HUES48 (cell line): ENCODE measurements around the gene KHNYN.

Experiments used
- H3K27ac ChIP-seq: one replicate; pipeline ENCODE4 v1.7.0; 2013; ENCODE audit warnings: low read depth, low read length, inconsistent platforms
- H3K27me3 ChIP-seq: 2 replicates; pipeline ENCODE4 v1.6.1; 2013; ENCODE audit warnings: mild to moderate bottlenecking, low read length; ENCODE audit not compliant: control insufficient read depth, insufficient read depth
- H3K36me3 ChIP-seq: 2 replicates; pipeline ENCODE4 v1.6.1; 2013; ENCODE audit warnings: low read length; ENCODE audit not compliant: control insufficient read depth, insufficient read depth
- H3K4me1 ChIP-seq: 2 replicates; pipeline ENCODE4 v1.6.1; 2013; ENCODE audit warnings: mild to moderate bottlenecking, low read length; ENCODE audit not compliant: control insufficient read depth, insufficient read depth
- H3K4me3 ChIP-seq: 2 replicates; pipeline ENCODE4 v1.5.1; 2013; ENCODE audit warnings: mild to moderate bottlenecking, low read depth, low read length
- H3K9ac ChIP-seq: 2 replicates; pipeline ENCODE4 v1.6.1; 2013; ENCODE audit warnings: mild to moderate bottlenecking, low read depth, low read length, moderate library complexity
- H3K9me3 ChIP-seq: 2 replicates; pipeline ENCODE4 v1.6.1; 2013; ENCODE audit warnings: low read length; ENCODE audit not compliant: control insufficient read depth, insufficient read depth

KHNYN gene

GRCh38 chr14:24434676-24435075, 4.9 kb downstream of the KHNYN start:
- Histone ChIP-seq H3K4me3 (no peak overlapping the region), H3K36me3 (peaks cover 48% of the 10 kb centered on the region), H3K4me1 (0 out of 2 replicates have a peak, but pooled peaks cover 9% of the 10 kb centered on the region), H3K27me3 (no peaks in the 10 kb centered on the region), H3K9ac (no peak overlapping the region), H3K9me3 (no peaks in the 10 kb centered on the region), H3K27ac (no peak overlapping the region)

- Histone ChIP-seq H3K9me3 (no peaks in the 10 kb centered on the region), H3K9ac (no peak overlapping the region), H3K36me3 (peaks cover 55% of the 10 kb centered on the region), H3K27ac (no peak overlapping the region), H3K27me3 (no peaks in the 10 kb centered on the region), H3K4me1 (0 out of 2 replicates have a peak, but pooled peaks cover 9% of the 10 kb centered on the region), H3K4me3 (no peak overlapping the region)
These were observed 5.5 kb downstream of the KHNYN start for GRCh38 chr14:24435192-24435810.

- Histone ChIP-seq H3K9ac (no peak overlapping the region), H3K36me3 (peaks cover 61% of the 10 kb centered on the region), H3K9me3 (no peaks in the 10 kb centered on the region), H3K4me3 (no peak overlapping the region), H3K27ac (no peak overlapping the region), H3K4me1 (0 out of 2 replicates have a peak, but pooled peaks cover 6% of the 10 kb centered on the region), H3K27me3 (no peaks in the 10 kb centered on the region)
These were observed 6.2 kb downstream of the KHNYN start for GRCh38 chr14:24435998-24436354.

- Histone ChIP-seq H3K27ac (no peak overlapping the region), H3K4me3 (no peak overlapping the region), H3K36me3 (peaks cover 66% of the 10 kb centered on the region), H3K4me1 (peaks cover 4% of the 10 kb centered on the region; the same call in 1 of the 2 replicates), H3K27me3 (no peaks in the 10 kb centered on the region), H3K9ac (no peak overlapping the region), H3K9me3 (no peaks in the 10 kb centered on the region)
These were observed 6.7 kb downstream of the KHNYN start for GRCh38 chr14:24436355-24437019.

GRCh38 chr14:24437020-24437735, 7.4 kb downstream of the KHNYN start:
- Histone ChIP-seq H3K9me3 (no peaks in the 10 kb centered on the region), H3K27ac (no peak overlapping the region), H3K27me3 (no peaks in the 10 kb centered on the region), H3K9ac (no peak overlapping the region), H3K4me3 (no peak overlapping the region), H3K36me3 (peaks cover 66% of the 10 kb centered on the region), H3K4me1 (peaks cover 6% of the 10 kb centered on the region; the same call in 1 of the 2 replicates)

- Histone ChIP-seq H3K4me1 (peaks cover 6% of the 10 kb centered on the region; the same call in 1 of the 2 replicates), H3K36me3 (peaks cover 62% of the 10 kb centered on the region), H3K9me3 (no peaks in the 10 kb centered on the region), H3K4me3 (no peak overlapping the region), H3K27me3 (no peaks in the 10 kb centered on the region), H3K9ac (no peak overlapping the region), H3K27ac (no peak overlapping the region)
These were observed 7.9 kb downstream of the KHNYN start for GRCh38 chr14:24437736-24438067.

- Histone ChIP-seq H3K9ac (no peak overlapping the region), H3K27ac (no peak overlapping the region), H3K9me3 (no peaks in the 10 kb centered on the region), H3K4me1 (peaks cover 6% of the 10 kb centered on the region; the same call in 1 of the 2 replicates), H3K36me3 (peaks cover 56% of the 10 kb centered on the region), H3K27me3 (no peaks in the 10 kb centered on the region), H3K4me3 (no peak overlapping the region)
These were observed 8.7 kb downstream of the KHNYN start for GRCh38 chr14:24438223-24439097.

GRCh38 chr14:24439257-24439656, 9.5 kb downstream of the KHNYN start:
- Histone ChIP-seq H3K9me3 (no peaks in the 10 kb centered on the region), H3K27me3 (no peaks in the 10 kb centered on the region), H3K4me3 (no peak overlapping the region), H3K4me1 (peaks cover 6% of the 10 kb centered on the region; the same call in 1 of the 2 replicates), H3K27ac (no peak overlapping the region), H3K9ac (no peak overlapping the region), H3K36me3 (peaks cover 49% of the 10 kb centered on the region)

- Histone ChIP-seq H3K9me3 (no peaks in the 10 kb centered on the region), H3K9ac (no peak overlapping the region), H3K4me3 (no peak overlapping the region), H3K36me3 (peaks cover 49% of the 10 kb centered on the region), H3K27me3 (no peaks in the 10 kb centered on the region), H3K4me1 (peaks cover 6% of the 10 kb centered on the region; the same call in 1 of the 2 replicates), H3K27ac (no peak overlapping the region)
These were observed 10.3 kb downstream of the KHNYN start for GRCh38 chr14:24439830-24440605.
